ENCODE data around the gene HECW1. TPM values are rescaled to one million over a fixed set of nuclear protein-coding genes. Genes with fewer than 3 reads are reported as not detected.

Gene HECW1
- total RNA-seq, 1 experiment from 2014 or later: 2.7 TPM

GRCh38 chr7:43242628-43243255 is 130.3 kb downstream of the HECW1 start:
- no peaks in the 10 kb centered on the region for H3K36me3 ChIP-seq (ENCODE audit: low read depth)
- no peak overlapping the region for H3K27ac ChIP-seq
- ChIA-PET POLR2A (ENCODE audit: unreplicated experiment) (no interaction called here), CTCF (interaction anchor here (0.5 kb wide), 1 partner anchor 142 kb away, joined by 6 read pairs; no protein-coding TSS in a partner anchor)
- H3K9me2 ChIP-seq (ENCODE audit: insufficient read depth): no peaks in the 10 kb centered on the region
- no peaks in the 10 kb centered on the region for H3K4me1 ChIP-seq (replicated peaks; ENCODE audit: insufficient read depth)
- intact Hi-C loops (cut with micrococcal nuclease; ENCODE audit: unreplicated experiment): no loop called here
- no peak overlapping the region for H3K4me3 ChIP-seq
- H3K9me3 ChIP-seq (ENCODE audit: insufficient read depth, low read depth): no peaks in the 10 kb centered on the region
- H3K79me2 ChIP-seq (ENCODE audit: low read depth): no peaks in the 10 kb centered on the region
- no peaks in the 10 kb centered on the region for H4K20me1 ChIP-seq (ENCODE audit: insufficient read depth)
- H3F3A ChIP-seq (ENCODE audit: insufficient read depth, low read depth): no peaks in the 10 kb centered on the region
- H3K4me2 ChIP-seq: no peak overlapping the region
- peaks cover 72% of the 10 kb centered on the region for H3K27me3 ChIP-seq (ENCODE audit: insufficient read depth, low read depth)
- no peak overlapping the region for H2AFZ ChIP-seq
- DNase-seq: no peak
- no TSS peak for BruUV-seq (replicated peaks)
- no peak for TF ChIP-seq EZH2 (IDR thresholded peaks at IDR 0.05; ENCODE audit: low read depth)
- no peak for TF ChIP-seq CTCF (conservative IDR thresholded peaks at IDR 0.05)

- ChIA-PET POLR2A (ENCODE audit: unreplicated experiment) (no interaction called here), CTCF (no interaction called here)
These were observed 131.8 kb downstream of the HECW1 start for GRCh38 chr7:43244232-43244631.

GRCh38 chr7:43244784-43245183 is 132.3 kb downstream of the HECW1 start:
- BruUV-seq (replicated peaks): no TSS peak
- Histone ChIP-seq H3K79me2 (ENCODE audit: low read depth) (no peaks in the 10 kb centered on the region), H3K4me2 (no peak overlapping the region), H2AFZ (no peak overlapping the region), H3F3A (ENCODE audit: insufficient read depth, low read depth) (no peaks in the 10 kb centered on the region), H3K4me1 (replicated peaks; ENCODE audit: insufficient read depth) (no peaks in the 10 kb centered on the region), H3K4me3 (no peak overlapping the region), H3K27ac (no peak overlapping the region), H3K27me3 (ENCODE audit: insufficient read depth, low read depth) (peaks cover 89% of the 10 kb centered on the region), H3K9me2 (ENCODE audit: insufficient read depth) (no peaks in the 10 kb centered on the region), H3K9me3 (ENCODE audit: insufficient read depth, low read depth) (no peaks in the 10 kb centered on the region), H4K20me1 (ENCODE audit: insufficient read depth) (no peaks in the 10 kb centered on the region), H3K36me3 (ENCODE audit: low read depth) (no peaks in the 10 kb centered on the region)
- no peak for DNase-seq
- CTCF ChIA-PET: no interaction called here
- POLR2A ChIA-PET (ENCODE audit: unreplicated experiment): no interaction called here
- intact Hi-C loops (cut with micrococcal nuclease; ENCODE audit: unreplicated experiment): no loop called here
- TF ChIP-seq EZH2 (IDR thresholded peaks at IDR 0.05; ENCODE audit: low read depth) (no peak), CTCF (conservative IDR thresholded peaks at IDR 0.05) (no peak)

More at GRCh38 chr7:43244232-43244631, 131.8 kb downstream of the HECW1 start:
- Histone ChIP-seq H3K4me3 (no peak overlapping the region), H4K20me1 (ENCODE audit: insufficient read depth) (no peaks in the 10 kb centered on the region), H3K36me3 (ENCODE audit: low read depth) (no peaks in the 10 kb centered on the region), H3K27me3 (ENCODE audit: insufficient read depth, low read depth) (peaks cover 84% of the 10 kb centered on the region), H3K4me1 (replicated peaks; ENCODE audit: insufficient read depth) (no peaks in the 10 kb centered on the region), H3K79me2 (ENCODE audit: low read depth) (no peaks in the 10 kb centered on the region), H3K9me3 (ENCODE audit: insufficient read depth, low read depth) (no peaks in the 10 kb centered on the region), H2AFZ (no peak overlapping the region), H3K4me2 (no peak overlapping the region), H3K27ac (no peak overlapping the region), H3F3A (ENCODE audit: insufficient read depth, low read depth) (no peaks in the 10 kb centered on the region), H3K9me2 (ENCODE audit: insufficient read depth) (no peaks in the 10 kb centered on the region)
- DNase-seq: no peak
- TF ChIP-seq EZH2 (IDR thresholded peaks at IDR 0.05; ENCODE audit: low read depth) (no peak), CTCF (conservative IDR thresholded peaks at IDR 0.05) (no peak)
- intact Hi-C loops (cut with micrococcal nuclease; ENCODE audit: unreplicated experiment): no loop called here
- no TSS peak for BruUV-seq (replicated peaks)

All from PC-9 (cell line).